Tibial artery (tissue), 4 donors: ENCODE data around the gene C6.

ENCODE experiments used
- DNase-seq, 2 donors: peaks; one replicate each; pipeline ENCODE4 v3.0.0-alpha.2; 2019
- H3K27ac ChIP-seq, 2 donors: fragments of 200-600 bp; sonication (generic) in 1 of 2; 1 replicate in 1 of 2; 2 replicates in 1 of 2; pipeline ENCODE4 v1.5.1; 2018 to 2019; ENCODE audit warnings: mild to moderate bottlenecking in 1 of 2
- H3K27me3 ChIP-seq, 2 donors: fragments of 200-600 bp; sonication (generic) in 1 of 2; one replicate each; pipeline versions ENCODE4 v1.5.1 to v1.6.0; 2016 to 2019
- H3K36me3 ChIP-seq, 3 donors: fragments of 200-600 bp; sonication (generic) in 2 of 3; one replicate each; pipeline ENCODE4 v1.5.1; 2016 to 2019; ENCODE audit warnings: mild to moderate bottlenecking in 2 of 3
- H3K4me1 ChIP-seq, 4 donors: fragments of 200-600 bp; sonication (generic) in 2 of 4; 1 replicate in 3 of 4; 2 replicates in 1 of 4; pipeline ENCODE4 v1.5.1; 2016 to 2019
- H3K4me3 ChIP-seq, 2 donors: fragments of 200-600 bp; sonication (generic) in 1 of 2; 1 replicate in 1 of 2; 2 replicates in 1 of 2; pipeline ENCODE4 v1.5.1; 2018 to 2019; ENCODE audit warnings: mild to moderate bottlenecking in 2 of 2
- H3K9me3 ChIP-seq, 3 donors: fragments of 200-600 bp; sonication (generic) in 1 of 3; one replicate each; pipeline ENCODE4 v1.5.1; 2016 to 2019
- intact Hi-C: fragments of 100-400 bp; cut with DNase I; formaldehyde crosslinking; loops from one replicate; pipeline ENCODE4 v1.15.0; 2023; ENCODE audit warnings: low total_unique reads
- TF ChIP-seq, protein P1 (sequence below), 2 experiments: fragments of 200-600 bp in 1 of 2; fragments of 450-650 bp in 1 of 2; IDR thresholded peaks; one replicate each; pipeline ENCODE4 v1.5.1; 2017 to 2019; ENCODE audit warnings: antibody characterized with exemption in 2 of 2, mild to moderate bottlenecking in 1 of 2, moderate library complexity in 1 of 2

Gene C6

DNA sequence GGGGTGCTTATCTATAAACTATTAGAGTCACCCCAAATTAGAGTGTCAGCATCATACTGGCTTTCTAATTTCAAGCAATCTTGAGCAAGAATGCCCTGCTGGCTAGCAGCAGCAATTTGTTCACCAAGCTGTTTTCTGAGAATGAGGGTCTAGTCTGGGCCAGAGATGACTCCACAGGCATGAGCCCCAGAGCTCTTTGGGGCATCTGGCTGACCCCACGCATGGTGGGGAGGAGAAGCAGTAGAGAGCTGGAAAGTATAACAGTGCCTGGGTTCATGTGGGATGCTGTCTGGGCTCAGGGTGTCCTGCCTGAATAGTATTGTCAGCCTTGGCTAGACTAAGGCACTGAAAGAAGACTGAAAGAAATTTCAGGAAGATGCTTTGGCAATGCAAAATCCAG is 64.9 kb downstream of the C6 start:
- intact Hi-C loops: no loop called here
- Histone ChIP-seq H3K9me3 (no peaks in the 10 kb centered on the region), H3K4me3 (no peak overlapping the region), H3K27ac (no peak overlapping the region), H3K27me3 (no peaks in the 10 kb centered on the region), H3K36me3 (no peaks in the 10 kb centered on the region), H3K4me1 (peaks cover 0 to 22% (median 5%) of the 10 kb centered on the region in 4 donors)
- peak; percentile 38 to 76 for DNase-seq
- TF ChIP-seq, protein P1, sequence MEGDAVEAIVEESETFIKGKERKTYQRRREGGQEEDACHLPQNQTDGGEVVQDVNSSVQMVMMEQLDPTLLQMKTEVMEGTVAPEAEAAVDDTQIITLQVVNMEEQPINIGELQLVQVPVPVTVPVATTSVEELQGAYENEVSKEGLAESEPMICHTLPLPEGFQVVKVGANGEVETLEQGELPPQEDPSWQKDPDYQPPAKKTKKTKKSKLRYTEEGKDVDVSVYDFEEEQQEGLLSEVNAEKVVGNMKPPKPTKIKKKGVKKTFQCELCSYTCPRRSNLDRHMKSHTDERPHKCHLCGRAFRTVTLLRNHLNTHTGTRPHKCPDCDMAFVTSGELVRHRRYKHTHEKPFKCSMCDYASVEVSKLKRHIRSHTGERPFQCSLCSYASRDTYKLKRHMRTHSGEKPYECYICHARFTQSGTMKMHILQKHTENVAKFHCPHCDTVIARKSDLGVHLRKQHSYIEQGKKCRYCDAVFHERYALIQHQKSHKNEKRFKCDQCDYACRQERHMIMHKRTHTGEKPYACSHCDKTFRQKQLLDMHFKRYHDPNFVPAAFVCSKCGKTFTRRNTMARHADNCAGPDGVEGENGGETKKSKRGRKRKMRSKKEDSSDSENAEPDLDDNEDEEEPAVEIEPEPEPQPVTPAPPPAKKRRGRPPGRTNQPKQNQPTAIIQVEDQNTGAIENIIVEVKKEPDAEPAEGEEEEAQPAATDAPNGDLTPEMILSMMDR (IDR thresholded peaks at IDR 0.05): no peak

DNA sequence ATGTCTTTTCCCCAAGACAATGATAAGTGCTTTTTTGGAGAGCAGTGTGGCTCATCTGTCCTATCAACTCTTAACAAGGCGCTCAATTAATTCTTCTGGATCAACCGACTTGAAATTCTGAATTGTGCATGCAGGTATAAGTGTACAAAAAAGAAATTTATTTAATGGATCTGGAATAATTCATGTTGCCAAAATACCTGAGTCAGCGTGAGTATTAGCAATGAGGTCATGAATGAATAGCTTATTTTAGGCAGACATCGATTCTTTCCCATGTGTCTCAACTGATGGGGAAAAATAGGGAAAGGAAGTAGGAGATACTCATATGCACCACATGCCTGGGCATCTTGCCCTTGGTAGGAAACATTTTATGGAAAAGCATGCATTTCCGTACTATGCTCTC is 68.0 kb downstream of the C6 start:
- H3K4me3 ChIP-seq: no peak overlapping the region
- no peak overlapping the region for H3K27ac ChIP-seq
- H3K4me1 ChIP-seq: peaks cover 0 to under 1% (median 0%) of the 10 kb centered on the region in 4 donors
- no peaks in the 10 kb centered on the region for H3K9me3 ChIP-seq
- DNase-seq: no peak
- no peaks in the 10 kb centered on the region for H3K36me3 ChIP-seq
- TF ChIP-seq, protein P1 (IDR thresholded peaks at IDR 0.05): no peak
- H3K27me3 ChIP-seq: no peaks in the 10 kb centered on the region
- intact Hi-C loops: no loop called here

DNA sequence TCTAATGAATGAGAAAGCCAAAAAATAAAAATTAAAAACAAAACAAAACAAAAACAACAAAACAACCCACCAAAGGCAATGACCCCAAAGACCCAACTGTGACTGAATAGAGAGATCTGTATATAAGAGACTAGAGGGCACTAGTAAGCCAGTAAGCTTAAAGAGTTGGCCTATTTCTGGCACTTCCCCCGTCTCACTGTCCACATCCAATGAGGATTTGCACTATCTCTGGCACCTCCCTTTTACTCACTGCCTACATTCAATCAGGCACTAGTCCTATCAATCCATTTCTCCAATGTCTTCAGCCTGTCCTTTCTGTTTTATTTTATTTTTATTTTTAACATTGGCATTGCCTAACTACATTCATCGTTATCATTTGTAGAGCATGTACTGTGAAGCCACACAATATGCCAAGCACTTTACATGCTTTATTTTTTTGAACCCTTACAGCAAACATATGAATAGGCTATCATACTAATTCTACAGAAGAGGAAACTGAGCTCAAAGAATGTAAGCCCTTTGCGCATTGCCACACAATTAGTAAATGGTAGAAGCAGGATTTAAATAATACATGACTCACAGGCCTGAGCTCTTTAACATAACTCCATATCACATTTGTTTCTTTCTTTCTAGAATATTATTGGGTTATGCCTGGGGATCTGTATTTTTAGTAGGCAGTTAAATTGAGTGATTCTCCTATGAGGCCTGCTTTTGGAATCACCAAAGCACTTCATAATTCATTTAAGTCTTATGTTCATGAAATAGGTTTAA is 70.0 kb downstream of the C6 start:
- Histone ChIP-seq H3K9me3 (no peaks in the 10 kb centered on the region), H3K4me1 (no peaks in the 10 kb centered on the region), H3K27ac (no peak overlapping the region), H3K27me3 (no peaks in the 10 kb centered on the region), H3K4me3 (no peak overlapping the region), H3K36me3 (no peaks in the 10 kb centered on the region)
- intact Hi-C loops: no loop called here
- no peak for DNase-seq
- TF ChIP-seq, protein P1 (IDR thresholded peaks at IDR 0.05): no peak

DNA sequence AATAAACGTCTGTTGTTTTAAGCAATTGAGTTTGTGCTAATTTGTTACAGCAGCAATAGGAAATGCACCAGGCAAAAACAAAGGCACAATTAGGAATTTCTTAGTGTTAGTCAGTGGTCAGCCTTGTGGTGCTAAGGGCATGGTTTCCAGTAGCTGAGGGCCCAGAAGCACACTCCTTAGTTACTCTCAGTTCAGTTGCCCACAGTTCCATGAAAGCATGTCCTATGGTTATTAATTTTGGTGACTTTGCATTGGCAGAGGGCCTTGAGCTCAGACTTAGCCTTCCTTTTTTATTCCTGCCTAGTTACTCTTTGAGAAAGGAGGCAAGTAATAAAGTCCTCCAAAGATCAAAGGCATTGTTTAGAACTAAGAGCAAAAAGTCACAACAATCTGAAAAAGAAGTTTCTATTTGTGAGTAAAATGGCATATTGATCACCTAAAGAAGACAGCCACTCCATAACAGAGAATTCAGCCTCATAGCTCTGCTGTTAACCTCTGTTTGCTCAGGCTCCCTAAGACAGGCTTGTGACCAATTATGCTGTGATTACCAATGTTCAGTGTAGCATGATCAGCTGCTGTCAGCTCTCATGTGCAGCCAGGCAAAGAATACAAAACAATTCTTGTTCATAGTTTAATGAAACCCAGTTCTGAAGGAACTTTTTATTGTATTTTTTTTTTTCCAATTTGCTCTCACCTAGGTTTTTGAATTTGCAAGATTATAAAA is 85.2 kb downstream of the C6 start:
- Histone ChIP-seq H3K27me3 (no peaks in the 10 kb centered on the region), H3K9me3 (no peaks in the 10 kb centered on the region), H3K4me1 (no peaks in the 10 kb centered on the region), H3K4me3 (no peak overlapping the region), H3K36me3 (no peaks in the 10 kb centered on the region), H3K27ac (no peak overlapping the region)
- intact Hi-C loops: no loop called here
- TF ChIP-seq, protein P1 (IDR thresholded peaks at IDR 0.05): no peak
- DNase-seq: no peak

DNA sequence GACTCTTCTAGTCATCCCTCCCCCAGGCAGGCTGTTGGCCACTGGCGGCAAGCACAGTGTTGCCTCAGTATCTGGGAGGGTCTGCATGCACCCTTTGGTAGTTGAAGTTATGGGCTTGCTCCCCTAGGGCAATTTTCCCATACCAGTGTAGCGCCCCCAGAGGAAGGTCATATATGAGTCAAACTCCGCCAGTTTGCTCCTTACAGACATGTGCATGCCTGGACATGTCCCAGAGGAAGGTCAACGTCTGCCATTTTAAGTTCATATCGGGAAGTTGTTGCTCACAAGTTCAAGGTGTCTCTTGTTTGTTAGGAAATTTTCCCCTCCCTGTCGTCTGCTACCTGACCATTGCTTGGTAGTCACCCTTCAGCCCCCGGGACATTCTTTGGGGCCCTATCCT is 90.9 kb downstream of the C6 start:
- Histone ChIP-seq H3K4me1 (no peaks in the 10 kb centered on the region), H3K9me3 (no peaks in the 10 kb centered on the region), H3K27me3 (no peaks in the 10 kb centered on the region), H3K36me3 (no peaks in the 10 kb centered on the region), H3K4me3 (no peak overlapping the region), H3K27ac (no peak overlapping the region)
- no peak for DNase-seq
- TF ChIP-seq, protein P1 (IDR thresholded peaks at IDR 0.05): no peak
- intact Hi-C loops: no loop called here
